GM23338 (cell line): ENCODE data around the gene UNKL. TPM values are rescaled to one million over a fixed set of nuclear protein-coding genes. Genes with fewer than 3 reads are reported as not detected.
"Not testable (repeated sequence)": the region's sequence is repeated elsewhere in the genome, so short reads cannot be mapped to it uniquely, and the experiment has no call there.

Experiments used
- ATAC-seq: fragments of 200-7000 bp; cut with Tn5 transposase; 3 replicates; pipeline ENCODE4 v1.9.1; 2020
- DNase-seq: peaks from one replicate; pipeline ENCODE4 v3.0.0-alpha.2; 2015; ENCODE audit warnings: low spot score
- H2AFZ ChIP-seq: fragments of 200-600 bp; sonication (generic); 2 replicates; pipeline ENCODE4 v1.8.0; 2016; ENCODE audit warnings: antibody characterized with exemption, mild to moderate bottlenecking, moderate library complexity
- H3F3A ChIP-seq: fragments of 200-600 bp; sonication (generic); replicated peaks from 2 replicates; pipeline ENCODE4 v1.8.0; 2017; ENCODE audit warnings: antibody characterized with exemption, mixed run types, low read depth
- H3K27ac ChIP-seq: fragments of 200-600 bp; sonication (generic); 2 replicates; pipeline ENCODE4 v1.6.1; 2016; ENCODE audit warnings: low read depth
- H3K27me3 ChIP-seq: fragments of 200-600 bp; sonication (generic); 2 replicates; pipeline ENCODE4 v1.8.0; 2016; ENCODE audit warnings: mild to moderate bottlenecking, mixed run types, moderate library complexity; ENCODE audit not compliant: insufficient read depth
- H3K36me3 ChIP-seq: fragments of 200-600 bp; sonication (generic); 2 replicates; pipeline ENCODE4 v1.8.0; 2016; ENCODE audit warnings: mild to moderate bottlenecking; ENCODE audit not compliant: insufficient read depth
- H3K4me1 ChIP-seq: fragments of 200-600 bp; sonication (generic); 2 replicates; pipeline ENCODE4 v1.8.0; 2016; ENCODE audit warnings: mild to moderate bottlenecking, moderate library complexity; ENCODE audit not compliant: insufficient read depth
- H3K4me2 ChIP-seq: fragments of 200-600 bp; sonication (generic); 2 replicates; pipeline ENCODE4 v1.7.1; 2017; ENCODE audit warnings: mixed run types
- H3K4me3 ChIP-seq: fragments of 200-600 bp; sonication (generic); 2 replicates; pipeline ENCODE4 v1.6.1; 2016; ENCODE audit warnings: mixed run types
- H3K79me2 ChIP-seq: fragments of 200-600 bp; sonication (generic); replicated peaks from 2 replicates; pipeline ENCODE4 v1.8.0; 2017; ENCODE audit warnings: mild to moderate bottlenecking; ENCODE audit not compliant: insufficient read depth
- H3K9me2 ChIP-seq: fragments of 200-600 bp; sonication (generic); 2 replicates; pipeline ENCODE4 v1.8.0; 2017; ENCODE audit not compliant: insufficient read depth
- H4K20me1 ChIP-seq: fragments of 200-600 bp; sonication (generic); replicated peaks from 2 replicates; pipeline ENCODE4 v1.8.0; 2017; ENCODE audit warnings: mild to moderate bottlenecking; ENCODE audit not compliant: insufficient read depth
- H3K27ac Mint-ChIP-seq: 2 replicates; pipeline ENCODE4 v1.8.0; 2020; ENCODE audit warnings: inconsistent platforms, mild to moderate bottlenecking, moderate library complexity, mixed read lengths
- H3K27me3 Mint-ChIP-seq: 3 replicates; pipeline ENCODE4 v1.8.0; 2022; ENCODE audit warnings: low read depth, mild to moderate bottlenecking, moderate library complexity, mixed read lengths, inconsistent platforms; ENCODE audit not compliant: insufficient read depth, poor library complexity
- H3K36me3 Mint-ChIP-seq: 3 replicates; pipeline ENCODE4 v1.8.0; 2021; ENCODE audit warnings: low read depth, mild to moderate bottlenecking, inconsistent platforms, moderate library complexity, mixed read lengths
- H3K4me1 Mint-ChIP-seq: 3 replicates; pipeline ENCODE4 v1.8.0; 2020; ENCODE audit warnings: mild to moderate bottlenecking, inconsistent platforms, mixed read lengths
- H3K4me3 Mint-ChIP-seq: 3 replicates; pipeline ENCODE4 v1.8.0; 2021; ENCODE audit warnings: moderate library complexity, mild to moderate bottlenecking, inconsistent platforms, mixed read lengths
- H3K9me3 Mint-ChIP-seq: 3 replicates; pipeline ENCODE4 v1.8.0; 2020; ENCODE audit warnings: moderate library complexity, mild to moderate bottlenecking, inconsistent platforms, mixed read lengths
- polyA plus RNA-seq: library from polyadenylated mRNA; unstranded; fragments of >200 nt; fragmentation: Nextera tagmentation; extraction: Ambion mirVana; gene quantifications from 2 replicates; pipeline ENCODE4 v1.2.1, GENCODE V29; 2016
- total RNA-seq: library from RNA; depleted of rRNA; stranded (reverse); fragments of >200 nt; shearing (Covaris generic); gene quantifications from 2 replicates; pipeline ENCODE4 v1.2.3, GENCODE V29; 2014
- TF ChIP-seq, protein P1 (sequence below): IDR thresholded peaks from one replicate; pipeline ENCODE4 v1.6.1; 2018; ENCODE audit warnings: antibody characterized with exemption; ENCODE audit not compliant: unreplicated experiment
- TF ChIP-seq, protein P2 (sequence below), 2 experiments: fragments of 200-600 bp in 1 of 2; sonication (generic) in 1 of 2; conservative IDR thresholded peaks; 2 replicates each; pipeline versions ENCODE4 v1.5.1 to v1.6.1; 2016 to 2017; ENCODE audit warnings: antibody characterized with exemption in 2 of 2, low read depth in 2 of 2, mild to moderate bottlenecking in 2 of 2, moderate library complexity in 1 of 2

UNKL gene
- total and polyA plus RNA-seq, 2 experiments from 2014 or later = 16.7 to 28.7 TPM

DNA sequence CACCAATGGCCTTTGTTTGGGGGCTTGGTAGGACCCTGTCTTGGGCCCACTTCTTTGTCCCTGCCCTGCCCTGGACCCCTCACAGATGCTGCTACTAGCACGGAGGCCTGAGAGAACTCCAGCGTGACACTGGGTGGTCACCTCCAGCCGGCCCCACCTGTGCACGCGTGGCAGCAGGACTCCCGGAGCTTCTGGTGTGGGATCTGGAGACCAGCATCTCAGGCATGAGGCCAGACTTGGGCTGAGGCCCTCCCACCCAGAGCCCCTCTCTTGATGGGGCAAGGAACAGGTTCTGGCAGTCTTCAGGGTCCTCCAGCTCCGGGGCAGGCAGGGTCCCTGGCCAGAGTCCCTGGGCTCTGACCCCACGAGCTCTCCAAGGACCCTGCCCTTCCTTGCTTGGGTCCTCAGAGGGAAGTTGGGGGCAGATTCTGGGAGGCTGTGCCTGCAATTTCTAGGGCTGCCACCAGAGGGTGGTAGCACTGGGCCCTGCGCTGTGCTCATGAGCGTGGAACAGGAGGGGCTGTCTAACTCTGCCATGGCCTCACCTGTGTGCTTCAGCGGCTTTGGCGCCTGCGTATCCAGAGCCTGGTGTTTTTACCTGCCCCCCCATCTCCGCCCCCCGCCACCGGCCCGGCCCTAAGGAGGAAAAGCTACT lies 84.1 kb downstream of the UNKL start:
- Histone ChIP-seq H3K79me2 (no peaks in the 10 kb centered on the region), H3K4me3 (no peak overlapping the region), H3F3A (0 out of 2 replicates have a peak, but pooled peaks cover 5% of the 10 kb centered on the region), H3K36me3 (no peaks in the 10 kb centered on the region), H4K20me1 (no peaks in the 10 kb centered on the region; the same call in 1 of the 2 replicates), H3K27me3 (peaks cover 30% of the 10 kb centered on the region), H2AFZ (no peak overlapping the region), H3K9me2 (no peaks in the 10 kb centered on the region), H3K4me1 (peaks cover 10% of the 10 kb centered on the region), H3K4me2 (no peak overlapping the region), H3K27ac (no peak overlapping the region)
- ATAC-seq (peak; percentile 19), DNase-seq (peak; percentile 84)
- H3K9me3 Mint-ChIP-seq = no peaks in the 10 kb centered on the region
- H3K27me3 Mint-ChIP-seq = peaks cover 27% of the 10 kb centered on the region
- H3K4me1 Mint-ChIP-seq = peaks cover 17% of the 10 kb centered on the region
- no peak overlapping the region for H3K4me3 Mint-ChIP-seq
- no peak overlapping the region for H3K27ac Mint-ChIP-seq
- no peaks in the 10 kb centered on the region; the same call in 2 of the 3 replicates for H3K36me3 Mint-ChIP-seq
- TF ChIP-seq, protein P1, sequence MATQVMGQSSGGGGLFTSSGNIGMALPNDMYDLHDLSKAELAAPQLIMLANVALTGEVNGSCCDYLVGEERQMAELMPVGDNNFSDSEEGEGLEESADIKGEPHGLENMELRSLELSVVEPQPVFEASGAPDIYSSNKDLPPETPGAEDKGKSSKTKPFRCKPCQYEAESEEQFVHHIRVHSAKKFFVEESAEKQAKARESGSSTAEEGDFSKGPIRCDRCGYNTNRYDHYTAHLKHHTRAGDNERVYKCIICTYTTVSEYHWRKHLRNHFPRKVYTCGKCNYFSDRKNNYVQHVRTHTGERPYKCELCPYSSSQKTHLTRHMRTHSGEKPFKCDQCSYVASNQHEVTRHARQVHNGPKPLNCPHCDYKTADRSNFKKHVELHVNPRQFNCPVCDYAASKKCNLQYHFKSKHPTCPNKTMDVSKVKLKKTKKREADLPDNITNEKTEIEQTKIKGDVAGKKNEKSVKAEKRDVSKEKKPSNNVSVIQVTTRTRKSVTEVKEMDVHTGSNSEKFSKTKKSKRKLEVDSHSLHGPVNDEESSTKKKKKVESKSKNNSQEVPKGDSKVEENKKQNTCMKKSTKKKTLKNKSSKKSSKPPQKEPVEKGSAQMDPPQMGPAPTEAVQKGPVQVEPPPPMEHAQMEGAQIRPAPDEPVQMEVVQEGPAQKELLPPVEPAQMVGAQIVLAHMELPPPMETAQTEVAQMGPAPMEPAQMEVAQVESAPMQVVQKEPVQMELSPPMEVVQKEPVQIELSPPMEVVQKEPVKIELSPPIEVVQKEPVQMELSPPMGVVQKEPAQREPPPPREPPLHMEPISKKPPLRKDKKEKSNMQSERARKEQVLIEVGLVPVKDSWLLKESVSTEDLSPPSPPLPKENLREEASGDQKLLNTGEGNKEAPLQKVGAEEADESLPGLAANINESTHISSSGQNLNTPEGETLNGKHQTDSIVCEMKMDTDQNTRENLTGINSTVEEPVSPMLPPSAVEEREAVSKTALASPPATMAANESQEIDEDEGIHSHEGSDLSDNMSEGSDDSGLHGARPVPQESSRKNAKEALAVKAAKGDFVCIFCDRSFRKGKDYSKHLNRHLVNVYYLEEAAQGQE = no peak
- TF ChIP-seq, protein P2, sequence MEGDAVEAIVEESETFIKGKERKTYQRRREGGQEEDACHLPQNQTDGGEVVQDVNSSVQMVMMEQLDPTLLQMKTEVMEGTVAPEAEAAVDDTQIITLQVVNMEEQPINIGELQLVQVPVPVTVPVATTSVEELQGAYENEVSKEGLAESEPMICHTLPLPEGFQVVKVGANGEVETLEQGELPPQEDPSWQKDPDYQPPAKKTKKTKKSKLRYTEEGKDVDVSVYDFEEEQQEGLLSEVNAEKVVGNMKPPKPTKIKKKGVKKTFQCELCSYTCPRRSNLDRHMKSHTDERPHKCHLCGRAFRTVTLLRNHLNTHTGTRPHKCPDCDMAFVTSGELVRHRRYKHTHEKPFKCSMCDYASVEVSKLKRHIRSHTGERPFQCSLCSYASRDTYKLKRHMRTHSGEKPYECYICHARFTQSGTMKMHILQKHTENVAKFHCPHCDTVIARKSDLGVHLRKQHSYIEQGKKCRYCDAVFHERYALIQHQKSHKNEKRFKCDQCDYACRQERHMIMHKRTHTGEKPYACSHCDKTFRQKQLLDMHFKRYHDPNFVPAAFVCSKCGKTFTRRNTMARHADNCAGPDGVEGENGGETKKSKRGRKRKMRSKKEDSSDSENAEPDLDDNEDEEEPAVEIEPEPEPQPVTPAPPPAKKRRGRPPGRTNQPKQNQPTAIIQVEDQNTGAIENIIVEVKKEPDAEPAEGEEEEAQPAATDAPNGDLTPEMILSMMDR (conservative IDR thresholded peaks at IDR 0.05; ENCODE audit: low read depth in 2 of 2) = peak; percentile 86

DNA sequence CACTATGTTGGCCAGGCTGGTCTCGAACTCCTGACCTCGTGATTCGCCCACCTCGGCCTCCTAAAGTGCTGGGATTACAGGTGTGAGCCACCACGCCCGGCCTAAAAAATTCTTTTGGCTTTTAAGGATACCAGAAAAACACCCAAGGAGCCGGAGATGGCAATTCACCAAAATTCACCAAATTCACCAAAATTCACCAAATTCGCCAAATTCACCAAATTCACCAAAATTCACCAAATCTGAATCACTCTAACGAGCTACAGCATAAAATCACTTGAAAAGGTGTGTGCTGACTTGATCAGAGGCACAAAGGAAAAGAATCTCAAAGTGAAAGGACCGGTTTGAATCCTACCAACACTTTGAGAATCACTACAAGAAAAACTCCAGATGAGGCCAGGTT lies 85.5 kb downstream of the UNKL start:
- H4K20me1 ChIP-seq, ATAC-seq, H3K9me3 Mint-ChIP-seq, H3K9me2 ChIP-seq, H3K36me3 ChIP-seq, H3F3A ChIP-seq, H3K27ac Mint-ChIP-seq, H3K79me2 ChIP-seq, H2AFZ ChIP-seq, H3K27ac ChIP-seq, H3K4me3 Mint-ChIP-seq, H3K4me3 ChIP-seq, H3K4me2 ChIP-seq, H3K4me1 ChIP-seq, DNase-seq: not testable (repeated sequence)
- peaks cover 16% of the 10 kb centered on the region for H3K27me3 ChIP-seq
- Mint-ChIP-seq H3K36me3 (peaks cover 11% of the 10 kb centered on the region), H3K4me1 (peaks cover 18% of the 10 kb centered on the region), H3K27me3 (peaks cover 16% of the 10 kb centered on the region)

DNA sequence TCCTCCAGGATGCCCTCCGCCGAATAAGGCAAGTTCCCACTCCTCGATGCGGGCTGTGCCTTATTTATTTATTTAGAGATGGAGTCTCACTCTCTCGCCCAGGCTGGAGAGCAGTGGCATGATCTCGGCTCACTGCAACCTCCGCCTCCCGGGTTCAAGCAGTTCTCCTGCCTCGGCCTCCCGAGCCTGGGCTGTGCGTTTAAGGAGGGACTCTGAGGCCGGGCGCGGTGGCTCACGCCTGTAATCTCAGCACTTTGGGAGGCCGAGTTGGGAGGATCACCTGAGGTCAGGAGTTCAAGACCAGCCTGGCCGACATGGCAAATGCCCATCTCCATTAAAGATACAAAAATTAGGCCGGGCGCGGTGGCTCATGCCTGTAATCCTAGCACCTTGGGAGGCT lies 86.4 kb downstream of the UNKL start:
- H3K4me1 Mint-ChIP-seq = peaks cover 18% of the 10 kb centered on the region
- peaks cover 16% of the 10 kb centered on the region for H3K27me3 Mint-ChIP-seq
- not testable (repeated sequence) for H3K9me2 ChIP-seq, H3K4me1 ChIP-seq, H3F3A ChIP-seq, H3K4me2 ChIP-seq, H3K9me3 Mint-ChIP-seq, DNase-seq, H3K4me3 Mint-ChIP-seq, H3K79me2 ChIP-seq, H3K36me3 ChIP-seq, H3K27ac ChIP-seq, H3K27me3 ChIP-seq, H2AFZ ChIP-seq, H4K20me1 ChIP-seq, H3K27ac Mint-ChIP-seq, ATAC-seq, H3K4me3 ChIP-seq
- peaks cover 17% of the 10 kb centered on the region for H3K36me3 Mint-ChIP-seq
